HAP-1 (cell line): Measurements from ENCODE around the gene PTTG1IP.
"Not testable (repeated sequence)": the region's sequence is repeated elsewhere in the genome, so short reads cannot be mapped to it uniquely, and the experiment has no call there.

ENCODE experiments used
- DNase-seq, 2 experiments: peaks; one replicate each; pipeline ENCODE4 v3.0.0-alpha.2; 2016 to 2020; ENCODE audit warnings: low spot score in 2 of 2
- H3K27me3 ChIP-seq: fragments of 250-450 bp; sonication (Bioruptor Pico); 2 replicates; pipeline ENCODE4 v1.5.1; 2020; ENCODE audit warnings: low read depth, mild to moderate bottlenecking, moderate library complexity
- H3K36me3 ChIP-seq: fragments of 250-450 bp; sonication (Bioruptor Pico); replicated peaks from 2 replicates; pipeline ENCODE4 v1.5.1; 2020; ENCODE audit warnings: mild to moderate bottlenecking
- H3K4me1 ChIP-seq: fragments of 250-450 bp; sonication (Bioruptor Pico); 2 replicates; pipeline ENCODE4 v1.5.1; 2020; ENCODE audit warnings: mild to moderate bottlenecking
- H3K4me3 ChIP-seq: fragments of 250-450 bp; sonication (Bioruptor Pico); 2 replicates; pipeline ENCODE4 v1.5.1; 2020; ENCODE audit warnings: mild to moderate bottlenecking, moderate library complexity
- H3K9me3 ChIP-seq: fragments of 250-450 bp; sonication (Bioruptor Pico); 2 replicates; pipeline ENCODE4 v1.5.1; 2020; ENCODE audit warnings: mild to moderate bottlenecking, moderate library complexity
- in situ Hi-C: fragments of 300-500 bp; cut with MboI; formaldehyde crosslinking; loops from 3 replicates; pipeline ENCODE4 v1.14.3; 2020; ENCODE audit warnings: low sequenced_read_pairs, inconsistent platforms, mixed read lengths

Gene PTTG1IP

GRCh38 chr21:44912506-44913412 is 39.3 kb upstream of the PTTG1IP start:
- H3K9me3 ChIP-seq, H3K4me1 ChIP-seq, H3K27me3 ChIP-seq, in situ Hi-C loops, DNase-seq, H3K36me3 ChIP-seq, H3K4me3 ChIP-seq: not testable (repeated sequence)

- no peaks in the 10 kb centered on the region for H3K9me3 ChIP-seq
- no peaks in the 10 kb centered on the region for H3K4me1 ChIP-seq
- no peak overlapping the region for H3K4me3 ChIP-seq
- H3K27me3 ChIP-seq = peaks cover 7% of the 10 kb centered on the region
- H3K36me3 ChIP-seq = no peaks in the 10 kb centered on the region
- DNase-seq = no peak
- in situ Hi-C loops = no loop called here
Observed at GRCh38 chr21:44912158-44912473, 38.6 kb upstream of the PTTG1IP start.

GRCh38 chr21:44911384-44912157 is 38.1 kb upstream of the PTTG1IP start:
- H3K9me3 ChIP-seq = no peaks in the 10 kb centered on the region
- H3K4me1 ChIP-seq = no peaks in the 10 kb centered on the region
- no peaks in the 10 kb centered on the region for H3K36me3 ChIP-seq
- in situ Hi-C loops = no loop called here
- H3K4me3 ChIP-seq = no peak overlapping the region
- DNase-seq = no peak
- H3K27me3 ChIP-seq = peaks cover 8% of the 10 kb centered on the region

- in situ Hi-C loops = no loop called here
- H3K4me3 ChIP-seq = no peak overlapping the region
- DNase-seq = no peak
- no peaks in the 10 kb centered on the region for H3K4me1 ChIP-seq
- no peaks in the 10 kb centered on the region for H3K36me3 ChIP-seq
- peaks cover 8% of the 10 kb centered on the region for H3K27me3 ChIP-seq
- no peaks in the 10 kb centered on the region for H3K9me3 ChIP-seq
Observed at GRCh38 chr21:44911068-44911383, 37.5 kb upstream of the PTTG1IP start.

- in situ Hi-C loops = no loop called here
- no peaks in the 10 kb centered on the region for H3K4me1 ChIP-seq
- no peak overlapping the region for H3K4me3 ChIP-seq
- H3K27me3 ChIP-seq = peaks cover 8% of the 10 kb centered on the region
- DNase-seq = no peak
- no peaks in the 10 kb centered on the region for H3K9me3 ChIP-seq
- H3K36me3 ChIP-seq = no peaks in the 10 kb centered on the region
Observed at GRCh38 chr21:44910229-44911067, 37.0 kb upstream of the PTTG1IP start.

GRCh38 chr21:44909719-44910118 is 36.2 kb upstream of the PTTG1IP start:
- Histone ChIP-seq H3K4me3 (no peak overlapping the region), H3K9me3 (no peaks in the 10 kb centered on the region), H3K4me1 (no peaks in the 10 kb centered on the region), H3K36me3 (no peaks in the 10 kb centered on the region), H3K27me3 (peaks cover 8% of the 10 kb centered on the region)
- DNase-seq = no peak
- in situ Hi-C loops = no loop called here

- H3K9me3 ChIP-seq = no peaks in the 10 kb centered on the region
- H3K27me3 ChIP-seq = peaks cover 8% of the 10 kb centered on the region
- H3K36me3 ChIP-seq = no peaks in the 10 kb centered on the region
- in situ Hi-C loops = no loop called here
- no peak overlapping the region for H3K4me3 ChIP-seq
- no peak for DNase-seq
- H3K4me1 ChIP-seq = no peaks in the 10 kb centered on the region
Observed at GRCh38 chr21:44908908-44909307, 35.4 kb upstream of the PTTG1IP start.

GRCh38 chr21:44907966-44908895 is 34.7 kb upstream of the PTTG1IP start:
- H3K4me3 ChIP-seq = no peak overlapping the region
- no peaks in the 10 kb centered on the region for H3K4me1 ChIP-seq
- in situ Hi-C loops = no loop called here
- no peak for DNase-seq
- no peaks in the 10 kb centered on the region for H3K36me3 ChIP-seq
- peaks cover 8% of the 10 kb centered on the region for H3K27me3 ChIP-seq
- H3K9me3 ChIP-seq = no peaks in the 10 kb centered on the region

GRCh38 chr21:44907225-44907965 is 33.9 kb upstream of the PTTG1IP start:
- peaks cover 8% of the 10 kb centered on the region for H3K27me3 ChIP-seq
- no peak overlapping the region for H3K4me3 ChIP-seq
- no peaks in the 10 kb centered on the region for H3K36me3 ChIP-seq
- in situ Hi-C loops = no loop called here
- no peaks in the 10 kb centered on the region for H3K9me3 ChIP-seq
- H3K4me1 ChIP-seq = no peaks in the 10 kb centered on the region
- no peak for DNase-seq

GRCh38 chr21:44905728-44906090 is 32.2 kb upstream of the PTTG1IP start:
- Histone ChIP-seq H3K27me3 (peaks cover 8% of the 10 kb centered on the region), H3K4me1 (no peaks in the 10 kb centered on the region), H3K36me3 (no peaks in the 10 kb centered on the region), H3K4me3 (no peak overlapping the region), H3K9me3 (no peaks in the 10 kb centered on the region)
- no peak for DNase-seq
- in situ Hi-C loops = no loop called here

GRCh38 chr21:44905016-44905727 is 31.7 kb upstream of the PTTG1IP start:
- in situ Hi-C loops = no loop called here
- no peak overlapping the region for H3K4me3 ChIP-seq
- H3K27me3 ChIP-seq = peaks cover 8% of the 10 kb centered on the region
- no peaks in the 10 kb centered on the region for H3K9me3 ChIP-seq
- DNase-seq = no peak
- no peaks in the 10 kb centered on the region for H3K36me3 ChIP-seq
- H3K4me1 ChIP-seq = no peaks in the 10 kb centered on the region
